ENCODE data around the gene OLFM1. TPM values are rescaled to one million over a fixed set of nuclear protein-coding genes. Genes with fewer than 3 reads are reported as not detected.

The OLFM1 gene
- total RNA-seq, 1 donor from 2014 or later = 26.0 TPM

GRCh38 chr9:135105211-135105745 is 17.8 kb downstream of the OLFM1 start:
- intact Hi-C loops (cut with DNase I) = no loop called here
- Histone ChIP-seq H3K27ac (no peak overlapping the region), H3K27me3 (no peaks in the 10 kb centered on the region), H3K4me1 (no peaks in the 10 kb centered on the region), H3K36me3 (no peaks in the 10 kb centered on the region), H3K9me3 (no peaks in the 10 kb centered on the region), H3K4me3 (no peak overlapping the region)
- no peak for DNase-seq
- no peak for TF ChIP-seq CTCF (IDR thresholded peaks at IDR 0.05)
- no peak for ATAC-seq

GRCh38 chr9:135105938-135106491 is 18.5 kb downstream of the OLFM1 start:
- no peak for ATAC-seq

DNA sequence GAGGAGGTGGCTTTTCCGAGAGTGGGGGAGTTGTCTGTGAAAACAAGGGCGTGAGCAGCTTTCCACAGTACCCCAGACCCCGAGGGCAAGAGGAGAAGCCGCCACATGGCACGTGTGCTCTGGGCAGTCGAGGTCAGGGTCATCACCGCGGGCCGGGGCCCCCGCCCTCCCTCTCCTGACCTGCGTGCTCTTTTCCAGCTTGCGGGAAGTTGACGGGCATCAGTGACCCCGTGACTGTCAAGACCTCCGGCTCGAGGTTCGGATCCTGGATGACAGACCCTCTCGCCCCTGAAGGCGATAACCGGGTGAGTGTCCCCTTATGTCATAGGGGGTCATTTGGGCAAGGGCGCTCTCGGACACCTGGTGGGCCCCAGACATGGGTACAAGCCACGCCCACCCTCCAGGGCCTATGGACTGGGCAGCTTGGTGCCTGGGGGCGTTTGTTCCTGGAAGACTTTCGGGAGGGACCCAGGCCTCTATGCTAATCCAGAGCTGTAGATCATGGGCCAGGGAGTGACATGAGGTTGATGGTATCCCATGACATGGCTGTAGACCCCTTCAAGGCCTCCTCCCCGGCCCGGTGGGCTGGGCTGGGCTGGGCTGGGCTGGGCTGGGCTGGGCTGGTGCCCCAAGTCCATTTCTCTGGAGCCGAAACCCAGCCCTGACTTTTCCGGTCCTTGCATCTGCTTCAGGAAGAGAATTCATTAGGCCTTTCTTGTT is 19.2 kb downstream of the OLFM1 start:
- intact Hi-C loops (cut with DNase I) = no loop called here
- H3K36me3 ChIP-seq = no peaks in the 10 kb centered on the region
- H3K27ac ChIP-seq = no peak overlapping the region
- no peaks in the 10 kb centered on the region for H3K27me3 ChIP-seq
- no peaks in the 10 kb centered on the region for H3K9me3 ChIP-seq
- ATAC-seq (no peak), DNase-seq (no peak)
- TF ChIP-seq CTCF (IDR thresholded peaks at IDR 0.05) = no peak
- H3K4me1 ChIP-seq = no peaks in the 10 kb centered on the region
- no peak overlapping the region for H3K4me3 ChIP-seq

More at GRCh38 chr9:135105938-135106491, 18.5 kb downstream of the OLFM1 start:
- Histone ChIP-seq H3K27ac (no peak overlapping the region), H3K27me3 (no peaks in the 10 kb centered on the region), H3K36me3 (no peaks in the 10 kb centered on the region), H3K9me3 (no peaks in the 10 kb centered on the region), H3K4me1 (no peaks in the 10 kb centered on the region), H3K4me3 (no peak overlapping the region)
- intact Hi-C loops (cut with DNase I) = no loop called here
- TF ChIP-seq CTCF (IDR thresholded peaks at IDR 0.05) = no peak
- DNase-seq = no peak

DNA sequence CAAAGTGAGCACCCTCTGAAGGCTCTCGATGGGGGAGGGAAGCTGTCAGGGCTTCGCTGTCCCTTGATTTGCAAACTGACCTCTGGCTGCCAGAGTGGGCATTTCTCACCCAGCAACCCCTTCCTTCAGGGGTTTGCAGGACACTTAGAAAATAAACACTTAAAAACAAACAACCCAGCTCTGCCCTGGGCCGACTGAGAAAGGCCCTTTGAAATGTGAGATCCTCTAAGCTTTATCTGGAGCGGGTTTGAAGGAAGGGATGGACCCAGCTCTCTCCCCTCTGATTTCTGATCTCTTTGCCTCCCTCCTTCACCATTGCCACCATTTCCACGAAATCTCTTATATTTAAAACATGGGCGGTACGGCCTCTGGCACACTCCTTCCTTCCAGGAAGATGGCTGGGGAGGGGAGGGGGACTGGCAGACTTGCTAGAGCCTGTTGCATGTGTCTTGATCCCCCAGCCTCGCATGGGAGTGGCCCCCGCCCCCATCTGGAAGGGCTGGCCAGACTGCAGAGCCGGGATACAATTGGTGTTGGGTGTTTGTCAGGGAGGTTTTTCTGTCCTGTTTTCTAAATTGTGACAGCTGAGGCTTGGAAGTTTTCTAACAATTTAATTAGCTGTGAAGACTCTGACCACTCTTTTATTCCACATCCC is 20.2 kb downstream of the OLFM1 start:
- Histone ChIP-seq H3K9me3 (no peaks in the 10 kb centered on the region), H3K4me1 (no peaks in the 10 kb centered on the region), H3K4me3 (no peak overlapping the region), H3K36me3 (no peaks in the 10 kb centered on the region), H3K27me3 (no peaks in the 10 kb centered on the region), H3K27ac (no peak overlapping the region)
- intact Hi-C loops (cut with DNase I) = no loop called here
- DNase-seq = no peak
- TF ChIP-seq CTCF (IDR thresholded peaks at IDR 0.05) = no peak
- ATAC-seq = no peak

DNA sequence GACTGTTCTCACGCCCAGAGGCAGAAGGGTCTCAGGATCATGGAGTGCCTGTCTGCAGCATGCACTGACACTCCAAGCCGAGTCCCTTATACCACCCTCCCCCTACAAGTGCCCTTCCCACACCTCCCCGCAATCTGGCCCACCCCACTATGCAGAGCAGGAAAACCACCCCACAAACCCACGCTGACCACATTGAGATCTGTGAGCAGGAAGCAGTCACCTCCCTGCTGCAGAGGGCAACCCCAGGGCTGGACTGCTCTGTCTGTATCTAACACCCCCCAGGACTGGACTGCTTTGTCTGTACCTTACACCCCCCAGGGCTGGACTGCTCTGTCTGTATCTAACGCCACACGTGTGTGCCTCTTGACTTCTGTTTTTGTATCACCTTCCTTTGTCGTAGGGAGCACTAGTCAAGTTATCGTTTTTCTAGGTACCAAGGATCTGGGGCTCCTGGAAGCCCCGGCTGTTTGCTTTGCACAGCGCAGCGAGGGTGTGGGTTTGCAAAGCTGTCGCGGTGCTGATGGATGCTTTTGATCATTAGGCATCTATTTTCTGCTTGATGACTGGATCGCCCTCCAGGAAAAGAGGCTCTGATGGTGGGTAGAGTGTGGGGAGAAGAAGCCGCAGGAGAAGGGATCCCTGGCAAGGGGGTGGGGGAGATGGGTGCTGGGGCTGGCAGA is 21.5 kb downstream of the OLFM1 start:
- intact Hi-C loops (cut with DNase I) = no loop called here
- Histone ChIP-seq H3K4me1 (no peaks in the 10 kb centered on the region), H3K27me3 (no peaks in the 10 kb centered on the region), H3K4me3 (no peak overlapping the region), H3K9me3 (no peaks in the 10 kb centered on the region), H3K27ac (no peak overlapping the region), H3K36me3 (no peaks in the 10 kb centered on the region)
- ATAC-seq (no peak), DNase-seq (no peak)
- TF ChIP-seq CTCF (IDR thresholded peaks at IDR 0.05) = no peak
